GM18907 (cell line): ENCODE results near the gene EXOC5.

Source experiments
- ATAC-seq: cut with Tn5 transposase; IDR thresholded peaks from one replicate; pipeline ENCODE4 v1.9.1; 2021; ENCODE audit warnings: mild to moderate bottlenecking, moderate library complexity; ENCODE audit not compliant: unreplicated experiment

EXOC5 gene

DNA sequence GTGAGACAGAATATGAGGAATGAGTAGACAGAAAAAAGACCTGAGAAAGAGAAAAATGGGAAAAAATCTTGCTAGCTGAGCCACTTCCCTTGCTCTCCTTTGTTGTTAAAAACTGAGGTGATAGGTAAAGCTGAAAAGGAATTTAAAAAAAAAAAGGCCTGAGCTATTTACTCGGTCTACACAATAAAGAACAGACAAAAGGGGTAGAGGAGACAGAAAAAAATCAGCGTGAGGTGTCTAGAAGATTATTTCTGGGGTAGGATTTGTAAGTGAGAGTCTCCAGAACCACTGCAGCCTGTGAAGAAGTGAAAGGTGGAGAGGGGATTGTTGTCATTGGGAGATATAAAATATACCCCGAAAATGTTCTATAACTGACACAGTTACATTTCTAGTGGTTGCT, 98.8 kb downstream of the EXOC5 start:
- no peak for ATAC-seq

DNA sequence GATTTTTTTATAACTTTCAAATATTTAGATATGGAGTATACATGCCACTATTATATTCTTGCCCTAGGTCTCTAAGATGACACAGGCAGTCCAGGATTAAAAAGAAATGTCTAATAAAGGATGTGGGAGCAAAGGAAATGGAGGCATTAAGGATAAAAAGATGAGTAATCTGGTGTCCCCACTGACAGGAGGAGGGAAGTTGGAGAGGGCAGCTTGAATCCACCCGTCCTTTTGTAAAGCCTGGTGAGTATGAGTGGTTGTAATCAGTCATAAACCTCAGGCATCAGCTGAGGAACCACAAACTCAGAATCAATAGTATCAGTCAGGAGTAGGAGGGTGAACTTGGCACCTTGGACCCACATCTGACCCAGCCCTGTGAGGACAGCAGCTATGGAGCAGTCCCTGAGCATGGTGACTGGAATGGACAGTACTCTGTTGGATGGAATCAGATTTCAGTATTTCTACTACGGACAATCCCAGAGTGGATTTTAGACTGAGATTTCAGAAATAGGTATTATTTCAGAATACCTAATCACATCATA, 100.5 kb downstream of the EXOC5 start:
- ATAC-seq, result no peak

DNA sequence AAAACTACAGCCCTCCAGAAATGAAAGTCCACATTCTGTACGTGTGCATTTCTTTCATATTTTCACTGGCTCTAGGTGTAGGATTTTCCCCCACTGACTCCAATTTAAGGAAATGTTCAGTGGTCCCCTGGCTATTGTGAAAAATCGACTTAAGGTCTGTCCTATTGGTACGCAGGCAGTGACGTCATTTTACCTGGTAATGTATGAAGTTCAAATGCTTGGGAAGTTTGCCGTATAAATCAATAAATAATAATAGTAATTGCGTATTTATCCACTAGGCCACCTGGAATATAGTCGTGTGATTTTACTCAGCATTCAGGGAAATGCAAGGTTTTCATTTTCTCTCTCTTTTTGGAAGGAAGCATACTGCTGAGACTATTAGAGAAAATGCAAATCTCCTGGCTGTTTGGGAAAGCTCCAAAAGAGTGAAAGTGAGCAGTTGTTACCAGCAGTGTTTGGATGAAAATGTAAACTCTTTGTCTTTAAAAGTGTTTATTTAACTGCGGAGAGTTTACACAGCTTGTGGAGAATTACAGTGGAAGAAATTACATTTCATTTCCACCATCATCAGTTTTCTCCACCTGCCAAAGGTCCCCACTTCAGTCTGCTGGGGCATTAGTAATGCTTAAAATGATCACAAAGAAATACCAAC, 107.0 kb downstream of the EXOC5 start:
- no peak for ATAC-seq

DNA sequence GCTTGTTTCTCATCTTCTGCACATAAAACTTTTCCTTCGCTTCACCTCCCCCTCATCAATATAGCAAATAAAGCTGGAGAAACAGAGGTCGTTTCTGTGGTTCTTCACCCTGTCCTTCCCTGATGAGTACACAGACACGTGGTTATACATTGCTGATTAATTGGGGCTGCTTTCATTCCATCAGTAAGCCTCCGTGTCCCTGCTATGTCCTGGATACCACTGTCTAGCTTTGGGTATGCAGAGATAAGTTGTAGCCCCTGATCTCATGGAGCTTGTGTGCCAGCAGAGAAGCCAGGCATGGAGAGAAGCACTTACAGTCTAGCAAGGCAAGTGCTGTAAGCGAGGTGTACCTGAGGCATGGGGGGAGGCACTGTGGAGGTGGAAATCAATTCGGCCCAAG, 108.4 kb downstream of the EXOC5 start:
- no peak for ATAC-seq

DNA sequence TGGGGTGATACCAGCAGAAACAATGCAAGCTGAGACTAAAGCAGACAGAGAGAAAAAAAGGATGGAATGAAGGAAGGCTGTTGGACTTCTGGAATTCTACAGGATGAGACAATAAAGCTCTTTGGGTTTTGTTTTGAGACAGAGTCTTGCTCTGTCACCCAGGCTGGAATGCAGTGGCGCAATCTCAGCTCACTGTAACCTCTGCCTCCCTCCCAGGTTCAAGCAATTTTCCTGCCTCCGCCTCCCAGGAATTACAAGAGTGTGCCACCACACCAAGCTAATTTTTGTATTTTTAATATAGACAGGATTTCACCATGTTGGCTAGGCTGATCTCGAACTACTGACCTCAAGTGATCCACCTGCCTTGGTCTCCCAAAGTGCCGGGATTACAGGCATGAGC, 115.4 kb downstream of the EXOC5 start:
- no peak for ATAC-seq
